ENCODE results near the gene TRAF7.
"Not testable (repeated sequence)": the region's sequence is repeated elsewhere in the genome, so short reads cannot be mapped to it uniquely, and the experiment has no call there.

Gene TRAF7

DNA sequence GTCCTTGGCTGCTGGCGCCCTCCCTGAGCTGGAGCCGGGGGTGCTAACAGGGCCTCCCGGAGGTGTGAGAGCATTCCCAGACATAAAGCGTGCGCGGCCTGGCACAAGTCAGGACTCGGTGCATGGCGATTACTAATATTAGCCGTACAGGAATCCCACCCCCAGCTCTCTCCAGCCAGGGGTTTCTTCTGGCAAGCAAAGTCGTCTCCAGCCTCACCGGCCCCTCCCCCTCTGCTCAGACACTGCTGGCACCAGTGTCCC lies 35.8 kb downstream of the TRAF7 start:
- H3K4me3 ChIP-seq (ENCODE audit: low read length), result no peak overlapping the region
- DNase-seq (ENCODE audit: low read depth, low spot score), result no peak

DNA sequence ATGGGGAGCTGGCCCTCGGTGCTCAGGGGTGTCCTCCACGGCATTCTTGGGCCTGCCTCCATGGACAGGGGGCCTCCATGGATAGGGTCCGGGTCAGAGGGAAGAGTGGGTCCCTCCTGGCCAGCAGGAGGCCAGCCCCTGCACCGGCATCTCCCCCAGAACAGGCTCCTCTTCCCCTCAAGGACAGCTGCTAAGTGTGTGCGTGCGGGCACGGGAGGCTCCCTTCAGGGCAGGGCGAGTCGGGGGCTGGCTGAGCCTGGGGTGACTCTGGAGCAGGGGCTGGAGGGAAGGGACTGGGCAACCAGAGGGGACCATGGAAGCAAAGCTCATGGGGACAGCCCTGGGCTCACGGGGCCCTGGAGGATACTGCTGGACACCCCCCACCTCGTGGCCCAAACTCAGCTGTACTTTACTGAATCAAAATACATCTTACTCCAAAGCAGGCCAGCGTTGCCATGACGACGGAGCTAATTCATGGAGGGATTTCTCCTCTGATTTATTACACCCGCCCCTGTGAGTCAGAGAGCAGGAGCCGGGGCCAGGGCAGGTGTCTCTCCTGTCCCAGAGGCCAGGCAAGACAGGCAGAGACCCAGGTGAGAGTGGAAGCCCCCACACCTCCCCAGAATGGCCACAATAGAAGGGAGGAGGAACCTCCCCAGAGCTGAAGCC lies 38.7 kb downstream of the TRAF7 start:
- no peak for DNase-seq (ENCODE audit: low read depth, low spot score)
- no peak overlapping the region for H3K4me3 ChIP-seq (ENCODE audit: low read length)

DNA sequence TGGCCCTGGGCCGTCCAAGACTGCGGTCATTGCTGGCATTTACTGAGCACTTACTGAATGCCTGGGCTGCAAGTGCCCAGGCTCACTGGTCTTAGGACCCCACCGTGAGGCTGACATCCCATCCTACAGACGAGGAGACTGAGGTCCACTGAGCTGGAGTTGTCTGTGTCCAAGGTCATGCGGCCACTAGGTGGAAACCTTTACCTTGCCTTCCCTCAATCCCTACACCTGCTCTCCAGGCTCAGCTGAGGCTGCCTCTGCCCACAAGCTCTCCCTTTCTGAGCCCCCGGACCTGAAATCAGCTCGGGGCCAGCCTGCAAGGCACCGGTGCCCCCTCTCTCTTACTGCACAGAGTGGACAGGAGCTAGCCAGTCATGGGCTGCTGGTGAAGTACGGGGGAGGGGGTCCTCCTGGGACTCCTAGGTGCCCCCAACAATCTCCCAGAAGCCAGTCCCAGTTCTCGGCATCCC lies 39.3 kb downstream of the TRAF7 start:
- peak; percentile 49 for DNase-seq (ENCODE audit: low read depth, low spot score)
- H3K4me3 ChIP-seq (ENCODE audit: low read length), result no peak overlapping the region

DNA sequence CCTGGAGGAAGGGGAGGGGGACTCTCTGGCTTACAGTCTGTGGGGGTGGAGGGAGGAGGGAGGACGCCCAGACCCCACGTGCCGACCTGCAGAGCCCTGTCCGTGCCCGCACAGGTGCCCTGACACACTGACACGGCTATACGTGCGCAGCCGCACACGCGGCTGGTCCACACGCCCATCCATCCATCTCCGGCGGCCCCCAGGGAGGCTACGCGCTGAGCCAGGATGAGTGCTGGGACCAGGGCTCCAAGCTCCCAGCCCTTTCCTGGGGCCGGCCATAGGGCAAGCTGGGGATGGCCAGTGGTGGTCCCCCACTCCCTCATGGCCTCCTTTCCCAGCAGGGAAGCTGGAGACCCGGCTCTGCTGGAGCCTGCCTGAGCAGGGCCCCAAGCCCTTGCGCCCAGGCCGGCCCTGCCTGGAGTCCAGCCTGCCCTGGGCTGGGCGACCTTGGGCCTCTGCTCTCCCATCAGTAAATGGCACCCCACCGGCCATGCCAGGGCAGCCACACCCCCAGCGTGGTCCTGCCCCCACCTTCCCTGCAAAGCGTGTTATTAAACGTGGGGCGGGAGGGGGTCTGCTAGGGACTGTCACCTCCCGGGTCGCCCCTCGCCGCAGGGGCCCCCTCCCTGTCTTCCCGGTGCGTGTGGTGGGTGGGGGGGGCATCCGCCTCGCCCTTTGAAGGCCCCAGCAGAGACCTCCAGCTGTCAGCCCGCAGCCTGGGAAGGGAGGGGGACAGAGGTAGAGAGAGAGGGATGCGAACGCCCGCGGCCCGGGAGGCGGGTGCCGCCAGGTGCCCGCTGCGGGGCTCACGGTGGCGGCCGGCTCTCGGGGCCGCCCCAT lies 40.0 kb downstream of the TRAF7 start:
- DNase-seq (ENCODE audit: low read depth, low spot score), result peak; percentile 26
- peak overlapping the region; percentile 9 for H3K4me3 ChIP-seq (ENCODE audit: low read length)

DNA sequence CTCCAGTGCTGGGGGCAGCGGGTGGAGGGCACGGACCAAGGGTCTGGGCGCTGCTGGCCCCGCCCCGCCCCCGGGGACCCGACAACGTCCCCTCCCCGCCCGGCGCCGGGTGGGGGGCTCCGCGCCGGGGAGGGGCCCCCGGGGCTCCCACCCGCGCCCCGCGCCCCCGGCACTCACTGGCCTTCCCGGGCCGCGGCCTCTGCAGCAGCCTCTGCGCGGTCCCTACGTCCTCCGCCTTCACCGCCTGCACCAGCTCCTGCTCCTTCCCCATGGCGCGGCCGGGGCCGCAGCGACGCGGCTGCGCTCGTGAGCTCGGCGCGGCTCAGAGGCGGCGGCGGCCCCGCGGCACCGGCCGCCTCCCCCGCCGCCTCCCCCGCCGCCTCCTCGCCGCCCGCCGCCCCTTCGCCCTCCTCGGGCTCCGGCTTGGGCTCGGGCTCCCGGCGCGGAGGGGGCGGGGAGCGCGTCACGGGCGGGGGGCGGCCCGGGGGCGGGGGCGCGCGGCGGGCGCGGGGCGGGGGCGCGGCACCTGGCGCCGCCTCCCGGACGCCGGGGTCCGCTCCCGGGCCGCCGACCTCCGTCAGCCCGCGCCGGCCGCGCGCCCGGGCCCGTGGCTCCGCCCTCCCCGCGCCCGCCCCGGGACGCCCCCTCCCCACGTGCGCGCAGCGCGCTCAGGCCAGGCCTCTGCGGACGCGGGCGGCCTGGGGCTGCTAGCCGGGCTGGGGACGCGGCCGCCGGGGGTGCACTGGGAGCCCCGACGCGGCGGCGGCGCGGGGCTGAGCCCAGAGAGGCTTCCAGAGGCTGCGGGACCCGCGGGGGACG lies 40.8 kb downstream of the TRAF7 start, which contains the start of gene CASKIN1:
Gene CASKIN1, minus strand, starts transcription at position 444 of the 819 bp plus-strand sequence. Its CDS starts 173 bp downstream, at position 271.
- DNase-seq (ENCODE audit: low read depth, low spot score), result no peak
- H3K4me3 ChIP-seq (ENCODE audit: low read length), result peak within 1 kb of the TSS; percentile 34

DNA sequence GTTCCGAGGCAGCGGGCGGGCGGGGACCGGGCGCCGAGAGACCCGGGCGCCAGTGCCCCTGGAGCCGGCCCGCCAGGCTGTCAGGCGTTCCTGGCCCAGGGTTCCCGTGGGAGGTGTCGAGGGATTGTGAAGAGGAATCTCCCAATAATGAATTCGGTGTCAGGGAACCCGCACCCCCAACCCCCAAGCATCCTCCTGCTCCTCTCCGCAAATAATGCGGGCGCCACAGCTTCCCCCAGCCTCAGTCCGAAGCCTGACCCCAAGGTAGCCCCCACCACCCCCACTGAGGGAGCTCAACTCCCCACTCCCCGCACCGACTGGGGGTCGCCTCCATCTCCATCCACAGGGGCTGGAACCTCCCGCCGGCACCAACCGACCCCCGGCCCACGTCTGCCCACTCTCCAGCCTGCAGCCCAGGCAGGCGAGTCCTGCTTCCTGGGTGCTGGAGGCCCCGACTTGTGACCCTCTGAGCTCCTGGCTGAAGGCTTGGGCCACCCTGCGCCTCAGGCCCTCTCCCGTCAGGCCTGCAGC lies 41.5 kb downstream of the TRAF7 start:
- no peak for DNase-seq (ENCODE audit: low read depth, low spot score)
- no peak overlapping the region for H3K4me3 ChIP-seq (ENCODE audit: low read length)

DNA sequence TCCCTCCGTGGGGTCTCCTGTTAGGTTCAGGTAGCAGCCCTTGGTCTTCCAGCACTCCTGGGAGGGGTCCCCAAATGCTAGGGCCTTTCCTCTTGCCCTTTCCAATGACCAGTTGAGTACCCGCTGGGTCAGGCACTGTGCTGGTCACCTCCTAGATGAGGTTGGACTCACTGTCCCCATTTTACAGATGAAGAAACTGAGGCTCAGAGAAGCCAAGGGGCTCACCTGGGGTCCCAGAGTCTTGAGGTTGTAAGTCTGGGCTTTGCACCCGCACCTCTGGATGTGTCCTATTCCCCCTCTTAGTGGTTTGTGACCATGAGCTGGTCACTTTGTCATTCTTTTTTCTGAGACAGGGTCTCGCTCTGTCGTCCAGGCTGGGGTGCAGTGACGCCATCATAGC lies 42.2 kb downstream of the TRAF7 start:
- no peak for DNase-seq (ENCODE audit: low read depth, low spot score)
- H3K4me3 ChIP-seq (ENCODE audit: low read length), result no peak overlapping the region

DNA sequence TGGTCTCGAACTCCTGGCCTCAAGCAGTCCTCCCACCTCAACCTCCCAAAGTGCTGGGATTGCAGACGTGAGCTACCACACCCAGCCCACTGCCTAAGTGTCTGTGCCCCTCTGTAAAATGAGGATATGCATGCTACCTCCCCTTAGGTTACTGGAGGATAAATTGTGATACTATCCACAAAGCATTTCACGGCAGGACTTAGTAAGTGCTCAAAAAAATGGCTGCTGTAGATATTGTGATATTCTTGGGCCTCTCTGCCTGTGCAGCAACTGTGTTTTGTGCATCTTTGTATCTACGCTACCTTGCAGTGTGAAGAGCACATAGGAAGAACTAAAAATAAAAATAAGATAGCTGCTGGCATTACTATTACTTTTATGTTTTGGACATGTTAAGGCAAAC lies 42.7 kb downstream of the TRAF7 start:
- no peak overlapping the region for H3K4me3 ChIP-seq (ENCODE audit: low read length)
- no peak for DNase-seq (ENCODE audit: low read depth, low spot score)

DNA sequence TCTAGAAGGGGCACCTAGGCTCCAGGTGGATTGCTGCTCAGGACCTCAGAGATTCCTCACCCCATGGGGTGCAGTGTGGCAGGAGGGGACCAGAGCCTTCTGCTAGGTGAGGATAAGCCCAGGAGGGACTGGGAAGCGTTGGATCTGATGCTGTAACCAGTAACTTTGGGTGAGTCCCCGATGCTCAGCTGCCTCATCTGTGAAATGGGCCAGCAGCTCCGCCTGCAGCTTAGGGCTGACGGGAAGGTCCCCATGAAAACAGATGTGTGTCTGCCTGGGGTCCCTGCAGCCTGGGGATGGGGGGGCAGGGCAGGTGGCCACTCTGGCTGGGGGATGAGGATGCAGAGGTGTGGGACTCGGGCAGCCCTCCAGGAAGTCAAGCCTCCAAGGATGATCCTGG lies 43.5 kb downstream of the TRAF7 start:
- DNase-seq (ENCODE audit: low read depth, low spot score), result no peak

DNA sequence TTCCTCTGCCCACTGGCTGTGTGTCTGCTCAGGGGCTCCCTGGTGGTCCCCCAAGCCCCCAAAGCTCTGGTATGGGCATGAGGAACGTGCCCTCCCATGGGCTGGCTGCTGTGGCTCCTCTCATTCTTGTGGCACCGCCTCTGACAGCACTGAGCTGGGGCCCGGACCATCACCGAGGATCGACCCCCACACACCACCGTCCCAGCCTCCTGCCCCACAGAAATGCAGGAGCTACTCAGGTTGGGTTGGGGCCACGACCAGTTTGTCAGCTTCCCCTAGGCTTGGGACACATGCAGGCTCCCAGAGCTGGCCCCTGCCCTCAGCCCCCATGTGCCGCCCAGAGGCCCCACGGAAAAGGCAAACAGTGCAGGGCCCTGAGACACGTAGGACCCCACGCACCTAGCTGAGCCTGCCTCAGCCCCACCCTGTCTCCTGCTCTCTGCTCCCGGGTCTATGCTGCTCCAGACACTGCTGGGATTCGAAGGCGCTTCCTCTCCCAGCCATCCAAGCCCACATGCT lies 44.1 kb downstream of the TRAF7 start:
- no peak overlapping the region for H3K4me3 ChIP-seq (ENCODE audit: low read length)
- DNase-seq (ENCODE audit: low read depth, low spot score), result no peak

More for the DNA sequence above, 43.5 kb downstream of the TRAF7 start:
- no peak overlapping the region for H3K4me3 ChIP-seq (ENCODE audit: low read length)

DNA sequence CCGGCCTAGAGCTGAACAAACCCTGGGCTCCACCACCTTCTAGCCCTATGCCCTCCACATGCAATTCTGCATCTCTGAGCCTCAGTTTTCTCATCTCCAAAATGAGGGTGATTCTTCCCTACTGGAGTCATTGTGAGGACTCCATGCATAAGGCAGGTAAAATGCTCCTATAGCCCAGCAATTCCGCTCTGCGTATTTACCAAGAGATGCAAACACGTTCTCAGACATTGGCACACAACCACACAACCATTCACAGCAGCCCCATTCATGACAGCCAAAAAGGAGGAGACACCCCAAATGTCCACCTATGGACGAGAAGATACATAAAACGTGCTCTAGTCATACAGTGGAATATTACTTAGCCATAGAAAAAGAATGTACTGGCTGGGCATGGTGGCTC lies 44.7 kb downstream of the TRAF7 start:
- DNase-seq (ENCODE audit: low read depth, low spot score), result no peak
- no peak overlapping the region for H3K4me3 ChIP-seq (ENCODE audit: low read length)

DNA sequence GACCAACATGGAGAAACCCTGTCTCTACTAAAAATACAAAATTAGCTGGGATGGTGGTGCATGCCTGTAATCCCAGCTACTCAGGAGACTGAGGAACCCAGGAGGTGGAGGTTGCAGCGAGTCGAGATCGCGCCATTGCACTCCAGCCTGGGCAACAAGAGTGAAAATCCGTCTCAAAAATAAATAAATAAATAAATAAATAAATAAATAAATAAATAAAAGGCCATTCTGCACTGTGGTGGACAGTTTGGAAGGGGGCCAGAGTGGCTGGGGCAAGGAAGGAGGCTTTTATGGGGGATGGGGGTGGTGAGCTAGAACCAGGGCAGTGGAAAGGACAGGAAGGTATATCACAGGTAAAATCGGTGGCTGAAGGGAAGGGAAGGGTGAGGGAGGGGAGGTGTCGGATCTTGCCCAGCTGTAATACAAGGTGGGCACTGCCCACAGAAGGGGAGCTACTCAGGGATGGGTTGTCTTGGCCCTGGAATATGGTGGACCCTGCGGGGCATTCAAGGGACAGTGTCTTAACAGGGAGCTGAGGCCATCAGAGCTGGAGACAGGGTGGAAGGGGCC lies 47.6 kb downstream of the TRAF7 start:
- not testable (repeated sequence) for DNase-seq (ENCODE audit: low read depth, low spot score); H3K4me3 ChIP-seq (ENCODE audit: low read length)

DNA sequence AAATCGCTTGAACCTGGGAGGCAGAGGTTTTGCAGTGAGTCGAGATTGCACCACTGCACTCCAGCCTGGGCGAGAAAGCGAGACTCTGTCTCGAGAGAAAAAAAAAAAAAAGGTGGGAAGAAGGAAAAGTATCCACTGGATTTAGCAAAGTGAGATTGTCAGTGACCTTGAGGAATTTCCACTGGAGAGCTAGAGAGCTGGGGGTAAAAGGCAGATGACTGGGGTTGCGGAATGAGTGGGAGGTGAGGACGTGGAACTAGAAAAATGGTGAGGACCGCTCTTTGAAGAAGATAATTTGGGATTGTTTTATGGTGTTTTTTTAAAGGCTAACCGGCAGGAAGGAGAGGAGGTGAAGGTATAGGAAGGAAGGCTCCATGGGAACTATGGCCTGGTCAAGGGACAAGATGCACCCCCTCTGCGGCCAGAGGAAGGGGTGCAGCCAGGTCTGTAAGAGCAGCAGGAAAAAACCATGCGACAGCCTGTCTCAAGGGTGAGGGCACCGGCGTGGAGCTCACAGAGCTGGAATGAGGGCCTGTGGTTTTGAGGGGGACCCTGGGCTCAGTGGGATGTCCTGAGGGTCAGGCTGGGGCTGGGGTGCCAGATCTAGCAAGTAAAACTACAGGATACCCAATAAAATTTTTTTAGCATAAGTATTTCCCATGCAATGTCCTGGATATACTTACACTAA lies 49.0 kb downstream of the TRAF7 start:
- DNase-seq (ENCODE audit: low read depth, low spot score), result no peak
- peak overlapping the region; percentile 88 for H3K4me3 ChIP-seq (ENCODE audit: low read length)

DNA sequence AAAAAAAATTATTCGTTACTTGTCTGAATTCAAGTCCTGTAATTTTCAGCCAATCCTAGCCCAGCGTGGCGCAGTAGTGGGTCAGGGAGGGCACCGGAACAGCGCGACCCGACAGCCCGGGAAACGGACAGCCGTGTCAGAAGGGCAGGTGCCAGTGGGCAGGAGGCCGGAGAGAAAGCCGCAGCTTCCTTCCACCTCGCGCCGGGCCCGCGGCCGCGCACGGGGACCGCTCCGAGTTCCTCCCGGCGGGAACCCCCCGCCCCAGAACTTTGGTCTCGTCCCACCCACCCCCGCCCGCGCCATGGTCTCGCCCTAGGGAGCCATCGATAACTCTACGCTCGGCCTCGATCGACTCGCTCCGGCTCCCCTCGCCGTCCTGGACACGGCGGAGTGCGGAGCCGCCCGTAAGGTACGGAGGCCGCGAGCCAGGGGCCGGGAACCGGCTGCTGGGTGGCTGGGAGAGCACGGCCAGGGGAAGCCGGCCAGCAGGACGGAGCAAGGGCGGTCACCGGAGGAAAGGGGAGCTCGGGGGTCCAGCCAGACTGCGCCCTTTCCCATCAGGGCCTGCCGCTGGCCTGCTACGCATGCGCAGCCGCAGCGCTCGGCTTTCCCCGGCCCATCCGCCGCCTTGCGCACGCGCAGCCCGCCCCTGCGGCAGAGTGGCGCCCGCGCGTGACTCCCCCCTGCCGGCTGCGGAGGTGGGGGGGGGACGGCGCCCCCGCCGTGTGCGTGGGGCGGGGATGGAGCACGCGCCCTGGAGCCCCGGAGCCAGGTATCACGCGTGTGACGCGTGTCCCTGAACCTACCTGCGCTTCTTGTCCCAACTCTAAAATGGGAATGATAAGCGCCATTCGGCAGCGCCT lies 49.8 kb downstream of the TRAF7 start, which contains the start of gene MLST8:
Gene MLST8, plus strand, starts transcription at position 351 of the 863 bp plus-strand sequence. CDS start 632 bp downstream, outside the sequence.
- H3K4me3 ChIP-seq (ENCODE audit: low read length), result peak within 1 kb of the TSS; percentile 88
- DNase-seq (ENCODE audit: low read depth, low spot score), result peak; percentile 86

DNA sequence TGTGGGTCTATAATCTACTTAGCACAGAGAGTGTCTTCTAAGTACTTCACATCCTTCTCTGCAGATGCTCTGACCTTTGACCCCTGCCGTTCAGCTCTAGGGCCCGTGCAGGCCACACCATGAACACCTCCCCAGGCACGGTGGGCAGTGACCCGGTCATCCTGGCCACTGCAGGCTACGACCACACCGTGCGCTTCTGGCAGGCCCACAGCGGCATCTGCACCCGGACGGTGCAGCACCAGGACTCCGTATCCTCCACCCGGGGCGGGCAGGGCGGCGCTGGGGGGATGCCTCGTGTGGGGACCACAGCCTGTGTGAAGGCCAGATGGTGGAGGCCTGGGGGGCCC lies 50.4 kb downstream of the TRAF7 start:
- H3K4me3 ChIP-seq (ENCODE audit: low read length), result peak overlapping the region; percentile 88
- DNase-seq (ENCODE audit: low read depth, low spot score), result no peak

DNA sequence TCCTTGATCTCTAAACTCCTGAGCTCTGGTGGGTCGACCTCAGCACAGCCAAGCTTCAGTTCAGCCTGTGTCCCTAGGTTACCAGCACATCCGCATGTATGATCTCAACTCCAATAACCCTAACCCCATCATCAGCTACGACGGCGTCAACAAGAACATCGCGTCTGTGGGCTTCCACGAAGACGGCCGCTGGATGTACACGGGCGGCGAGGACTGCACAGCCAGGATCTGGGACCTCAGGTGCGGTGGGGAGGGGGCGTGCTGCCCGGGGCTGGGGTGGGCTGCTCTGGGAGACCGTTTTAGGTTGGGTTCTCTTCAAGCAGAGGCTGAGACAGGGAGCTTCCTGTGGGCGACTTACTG lies 50.8 kb downstream of the TRAF7 start:
- peak overlapping the region; percentile 88 for H3K4me3 ChIP-seq (ENCODE audit: low read length)
- no peak for DNase-seq (ENCODE audit: low read depth, low spot score)

DNA sequence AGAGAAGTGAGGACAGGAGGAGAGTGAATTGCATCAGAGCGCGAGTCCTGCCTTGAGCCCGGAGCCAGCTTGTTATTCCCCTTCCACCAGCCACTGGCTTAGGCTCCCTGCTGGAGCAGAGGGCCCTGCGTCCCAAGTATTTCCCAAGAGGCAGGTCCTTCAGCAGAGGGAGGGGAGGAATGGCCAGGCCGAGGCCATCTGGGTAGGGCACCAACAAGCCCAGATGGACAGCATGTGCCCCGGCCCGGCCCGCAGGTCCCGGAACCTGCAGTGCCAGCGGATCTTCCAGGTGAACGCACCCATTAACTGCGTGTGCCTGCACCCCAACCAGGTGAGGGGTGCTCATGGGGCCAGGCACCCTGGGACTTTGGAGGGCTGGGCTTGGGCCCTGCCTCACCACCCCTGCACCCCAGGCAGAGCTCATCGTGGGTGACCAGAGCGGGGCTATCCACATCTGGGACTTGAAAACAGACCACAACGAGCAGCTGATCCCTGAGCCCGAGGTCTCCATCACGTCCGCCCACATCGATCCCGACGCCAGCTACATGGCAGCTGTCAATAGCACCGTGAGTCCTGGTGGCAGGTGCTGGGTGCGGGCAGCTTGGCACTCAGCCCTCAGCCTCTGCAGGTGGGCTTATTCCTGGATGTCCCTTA lies 51.3 kb downstream of the TRAF7 start:
- no peak for DNase-seq (ENCODE audit: low read depth, low spot score)
- peak overlapping the region; percentile 88 for H3K4me3 ChIP-seq (ENCODE audit: low read length)
